Astrocyte (in vitro differentiated cells and primary cell): Measurements from ENCODE around the gene ARRB1.

Experiments used
- CTCF ChIP-seq: IDR thresholded peaks from 2 replicates; pipeline ENCODE4 v1.5.1; 2011; ENCODE audit warnings: low read depth, mild to moderate bottlenecking, inconsistent platforms, low read length, moderate library complexity; ENCODE audit not compliant: insufficient read depth
- EZH2 ChIP-seq: IDR thresholded peaks from 2 replicates; pipeline ENCODE4 v1.6.1; 2012; ENCODE audit warnings: mild to moderate bottlenecking, low read length, inconsistent platforms; ENCODE audit not compliant: insufficient read depth

GRCh38 chr11:75268626-75269366 is 82.7 kb downstream of the ARRB1 start:
- no peak for TF ChIP-seq CTCF
- no peak for TF ChIP-seq EZH2
